Endodermal cell (in vitro differentiated cells): ENCODE measurements around the gene TM9SF1. TPM values are rescaled to one million over a fixed set of nuclear protein-coding genes. Genes with fewer than 3 reads are reported as not detected.

ENCODE experiments used
- DNase-seq: peaks from one replicate; pipeline ENCODE4 v3.0.0-alpha.2; 2017
- H3K27ac ChIP-seq: 2 replicates; pipeline ENCODE4 v1.5.1; 2013; ENCODE audit warnings: mild to moderate bottlenecking, low read depth, low read length, moderate library complexity
- H3K27me3 ChIP-seq: 2 replicates; pipeline ENCODE4 v1.6.1; 2013; ENCODE audit warnings: mild to moderate bottlenecking, low read length, moderate library complexity; ENCODE audit not compliant: insufficient read depth, control insufficient read depth, poor library complexity, severe bottlenecking
- H3K36me3 ChIP-seq: 2 replicates; pipeline ENCODE4 v1.7.0; 2013; ENCODE audit warnings: mild to moderate bottlenecking, low read length, moderate library complexity; ENCODE audit not compliant: control insufficient read depth, insufficient read depth
- H3K4me1 ChIP-seq: one replicate; pipeline ENCODE4 v1.7.0; 2013; ENCODE audit warnings: low read length; ENCODE audit not compliant: control insufficient read depth, insufficient read depth
- H3K4me3 ChIP-seq: 2 replicates; pipeline ENCODE4 v1.5.1; 2013; ENCODE audit warnings: mild to moderate bottlenecking, low read length, moderate library complexity
- H3K9ac ChIP-seq: 2 replicates; pipeline ENCODE4 v1.6.1; 2013; ENCODE audit warnings: mild to moderate bottlenecking, low read length, moderate library complexity; ENCODE audit not compliant: poor library complexity, severe bottlenecking; ENCODE audit errors: extremely low read depth
- H3K9me3 ChIP-seq: 2 replicates; pipeline ENCODE4 v1.6.1; 2013; ENCODE audit warnings: mild to moderate bottlenecking, low read length, moderate library complexity; ENCODE audit not compliant: control insufficient read depth
- H3K27ac Mint-ChIP-seq: 2 replicates; pipeline ENCODE4 v1.8.0; 2020; ENCODE audit warnings: mixed read lengths
- H3K27me3 Mint-ChIP-seq: 2 replicates; pipeline ENCODE4 v1.8.0; 2021; ENCODE audit warnings: mild to moderate bottlenecking, mixed read lengths; ENCODE audit not compliant: insufficient read depth
- H3K36me3 Mint-ChIP-seq: 2 replicates; pipeline ENCODE4 v1.8.0; 2020; ENCODE audit warnings: low read depth, mixed read lengths
- H3K4me1 Mint-ChIP-seq: 2 replicates; pipeline ENCODE4 v1.8.0; 2020; ENCODE audit warnings: mixed read lengths
- H3K4me3 Mint-ChIP-seq: 2 replicates; pipeline ENCODE4 v1.8.0; 2020; ENCODE audit warnings: mild to moderate bottlenecking, moderate library complexity, mixed read lengths
- H3K9me3 Mint-ChIP-seq: 2 replicates; pipeline ENCODE4 v1.8.0; 2020; ENCODE audit warnings: mild to moderate bottlenecking, mixed read lengths
- WGBS, 2 experiments: methylation state at CpG; one replicate each; pipeline versions ENCODE4 v1.1.5 to v1.1.7; 2013; ENCODE audit warnings: missing lambda C conversion rate in 2 of 2, mixed read lengths in 1 of 2; ENCODE audit not compliant: insufficient coverage in 1 of 2, insufficient read length in 1 of 2; 5-methylcytosine and 5-hydroxymethylcytosine counted together
- total RNA-seq, 2 donors: library from RNA; stranded (reverse); fragmentation: NEBNext Ultra II Directional in 1 of 2; extraction: Animal tissue kit (Norgen Biotek cat#: 25700) in 1 of 2; gene quantifications; 2 replicates in 1 of 2; 3 replicates in 1 of 2; pipeline ENCODE4 v1.2.1, GENCODE V29; 2021
- TF ChIP-seq, protein P1 (sequence below): fragments of 200-600 bp; sonication (generic); conservative IDR thresholded peaks from 2 replicates; pipeline ENCODE4 v1.5.0; 2021; ENCODE audit warnings: antibody characterized with exemption, mild to moderate bottlenecking

The TM9SF1 gene
- total RNA-seq, 2 donors from 2014 or later, result 37.4 to 40.8 TPM

DNA sequence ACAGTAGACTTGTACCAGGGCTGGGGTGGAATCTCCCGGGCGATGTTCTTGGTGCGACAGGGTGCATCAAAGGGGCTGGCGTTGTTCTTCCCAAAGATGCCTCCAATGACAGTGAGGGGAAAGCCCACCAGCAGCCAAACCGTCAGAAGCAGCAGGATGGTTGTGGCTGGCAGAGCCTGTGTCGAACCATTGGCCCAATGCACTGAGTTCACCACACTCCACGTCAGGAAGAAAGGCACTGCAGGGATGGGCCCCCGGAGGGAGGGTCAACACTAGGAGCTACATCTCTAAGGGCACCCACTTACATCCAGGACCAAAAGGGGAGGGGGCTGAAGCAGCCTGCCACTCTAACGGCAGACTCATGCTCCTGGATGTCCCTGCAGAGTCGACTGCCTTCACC lies 4.8 kb downstream of the TM9SF1 start:
- no peaks in the 10 kb centered on the region for H3K4me1 ChIP-seq
- no peak overlapping the region for H3K4me3 Mint-ChIP-seq
- H3K27ac Mint-ChIP-seq, result no peak overlapping the region
- peaks cover 62% of the 10 kb centered on the region for H3K36me3 ChIP-seq
- WGBS, 2 experiments, result 94 to 95% methylated on average over 6 to 9 of the region's 10 CpGs
- H3K9me3 ChIP-seq, result no peaks in the 10 kb centered on the region
- H3K27me3 Mint-ChIP-seq, result no peaks in the 10 kb centered on the region
- H3K9ac ChIP-seq, result no peak overlapping the region
- H3K4me1 Mint-ChIP-seq, result peaks cover 6% of the 10 kb centered on the region
- TF ChIP-seq, protein P1, sequence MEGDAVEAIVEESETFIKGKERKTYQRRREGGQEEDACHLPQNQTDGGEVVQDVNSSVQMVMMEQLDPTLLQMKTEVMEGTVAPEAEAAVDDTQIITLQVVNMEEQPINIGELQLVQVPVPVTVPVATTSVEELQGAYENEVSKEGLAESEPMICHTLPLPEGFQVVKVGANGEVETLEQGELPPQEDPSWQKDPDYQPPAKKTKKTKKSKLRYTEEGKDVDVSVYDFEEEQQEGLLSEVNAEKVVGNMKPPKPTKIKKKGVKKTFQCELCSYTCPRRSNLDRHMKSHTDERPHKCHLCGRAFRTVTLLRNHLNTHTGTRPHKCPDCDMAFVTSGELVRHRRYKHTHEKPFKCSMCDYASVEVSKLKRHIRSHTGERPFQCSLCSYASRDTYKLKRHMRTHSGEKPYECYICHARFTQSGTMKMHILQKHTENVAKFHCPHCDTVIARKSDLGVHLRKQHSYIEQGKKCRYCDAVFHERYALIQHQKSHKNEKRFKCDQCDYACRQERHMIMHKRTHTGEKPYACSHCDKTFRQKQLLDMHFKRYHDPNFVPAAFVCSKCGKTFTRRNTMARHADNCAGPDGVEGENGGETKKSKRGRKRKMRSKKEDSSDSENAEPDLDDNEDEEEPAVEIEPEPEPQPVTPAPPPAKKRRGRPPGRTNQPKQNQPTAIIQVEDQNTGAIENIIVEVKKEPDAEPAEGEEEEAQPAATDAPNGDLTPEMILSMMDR, result no peak
- DNase-seq, result no peak
- H3K27ac ChIP-seq, result no peak overlapping the region
- H3K36me3 Mint-ChIP-seq, result peaks cover 50% of the 10 kb centered on the region
- H3K9me3 Mint-ChIP-seq, result no peaks in the 10 kb centered on the region
- H3K27me3 ChIP-seq, result no peaks in the 10 kb centered on the region
- no peak overlapping the region for H3K4me3 ChIP-seq

DNA sequence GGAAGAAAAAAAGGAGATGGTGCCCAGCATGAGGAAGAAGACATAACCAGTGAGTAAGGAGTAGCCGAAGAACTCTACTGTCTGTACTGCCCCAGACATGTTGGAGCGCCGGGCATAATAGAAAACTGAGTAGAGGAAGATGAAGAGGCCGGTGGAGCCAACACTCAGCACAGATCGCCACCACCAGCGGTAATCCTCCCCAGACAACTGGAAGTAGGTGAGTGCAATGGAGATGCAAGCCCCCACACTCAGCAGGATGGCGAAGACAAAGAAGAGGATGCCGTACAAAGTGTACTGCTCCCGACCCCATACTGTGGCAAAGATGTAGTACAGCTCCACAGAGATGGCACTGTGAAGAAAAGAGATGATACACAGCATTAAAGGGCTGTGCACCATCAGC lies 5.8 kb downstream of the TM9SF1 start:
- H3K27me3 Mint-ChIP-seq, result no peaks in the 10 kb centered on the region
- Histone ChIP-seq H3K4me3 (peak overlapping the region; percentile 89), H3K9ac (no peak overlapping the region), H3K27ac (no peak overlapping the region), H3K36me3 (peaks cover 70% of the 10 kb centered on the region), H3K27me3 (no peaks in the 10 kb centered on the region), H3K4me1 (no peaks in the 10 kb centered on the region), H3K9me3 (no peaks in the 10 kb centered on the region)
- H3K9me3 Mint-ChIP-seq, result no peaks in the 10 kb centered on the region
- H3K4me1 Mint-ChIP-seq, result peaks cover 6% of the 10 kb centered on the region
- peaks cover 54% of the 10 kb centered on the region for H3K36me3 Mint-ChIP-seq
- DNase-seq, result no peak
- no peak overlapping the region for H3K4me3 Mint-ChIP-seq
- TF ChIP-seq, protein P1, result no peak
- 95% methylated on average over 9 of the region's 9 CpGs for WGBS, 2 experiments
- H3K27ac Mint-ChIP-seq, result no peak overlapping the region

DNA sequence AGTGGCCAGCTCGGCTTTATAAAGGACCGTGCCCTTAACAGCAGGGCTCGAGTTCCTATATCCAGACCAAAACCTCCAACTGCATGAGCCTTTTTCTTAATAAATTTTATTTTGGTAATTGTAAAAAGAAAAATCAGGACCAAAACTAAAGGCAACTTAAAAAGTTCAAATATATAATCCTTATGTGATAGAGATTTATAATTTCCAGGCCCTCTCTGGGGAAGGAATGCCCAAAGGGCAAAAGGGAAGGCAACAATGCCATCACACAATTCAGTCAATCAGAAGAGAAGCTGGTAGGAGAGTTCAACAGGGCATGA lies 6.2 kb downstream of the TM9SF1 start:
- 11% methylated on average over 3 of the region's 3 CpGs; no CpG with 5 or more reads in 1 of the 2 experiments for WGBS, 2 experiments
- H3K4me1 Mint-ChIP-seq, result peaks cover 6% of the 10 kb centered on the region
- H3K4me3 ChIP-seq, result peak overlapping the region; percentile 89
- TF ChIP-seq, protein P1, result no peak
- H3K9ac ChIP-seq, result no peak overlapping the region
- H3K36me3 Mint-ChIP-seq, result peaks cover 53% of the 10 kb centered on the region
- H3K27ac Mint-ChIP-seq, result peak overlapping the region; percentile 3
- no peak overlapping the region for H3K27ac ChIP-seq
- H3K9me3 Mint-ChIP-seq, result no peaks in the 10 kb centered on the region
- H3K36me3 ChIP-seq, result peaks cover 71% of the 10 kb centered on the region
- H3K27me3 Mint-ChIP-seq, result no peaks in the 10 kb centered on the region
- no peaks in the 10 kb centered on the region for H3K27me3 ChIP-seq
- no peak for DNase-seq
- H3K4me3 Mint-ChIP-seq, result peak overlapping the region; percentile 89
- H3K9me3 ChIP-seq, result no peaks in the 10 kb centered on the region
- no peaks in the 10 kb centered on the region for H3K4me1 ChIP-seq
